GM18907 (cell line): ENCODE measurements around the gene NOXO1.
A peak's percentile ranks its signal among the peaks of the same experiment; 100 is the strongest.
"Not testable (repeated sequence)": the region's sequence is repeated elsewhere in the genome, so short reads cannot be mapped to it uniquely, and the experiment has no call there.

Experiments
- ATAC-seq: cut with Tn5 transposase; IDR thresholded peaks from one replicate; pipeline ENCODE4 v1.9.1; 2021; ENCODE audit warnings: mild to moderate bottlenecking, moderate library complexity; ENCODE audit not compliant: unreplicated experiment

NOXO1 gene

GRCh38 chr16:1942810-1943726 lies 38.2 kb downstream of the NOXO1 start, which contains the start of gene MSRB1:
Gene MSRB1 (minus strand): TSS chr16:1943199. CDS start chr16:1943156, 43 bp downstream.
- ATAC-seq, result peak; percentile 87

DNA sequence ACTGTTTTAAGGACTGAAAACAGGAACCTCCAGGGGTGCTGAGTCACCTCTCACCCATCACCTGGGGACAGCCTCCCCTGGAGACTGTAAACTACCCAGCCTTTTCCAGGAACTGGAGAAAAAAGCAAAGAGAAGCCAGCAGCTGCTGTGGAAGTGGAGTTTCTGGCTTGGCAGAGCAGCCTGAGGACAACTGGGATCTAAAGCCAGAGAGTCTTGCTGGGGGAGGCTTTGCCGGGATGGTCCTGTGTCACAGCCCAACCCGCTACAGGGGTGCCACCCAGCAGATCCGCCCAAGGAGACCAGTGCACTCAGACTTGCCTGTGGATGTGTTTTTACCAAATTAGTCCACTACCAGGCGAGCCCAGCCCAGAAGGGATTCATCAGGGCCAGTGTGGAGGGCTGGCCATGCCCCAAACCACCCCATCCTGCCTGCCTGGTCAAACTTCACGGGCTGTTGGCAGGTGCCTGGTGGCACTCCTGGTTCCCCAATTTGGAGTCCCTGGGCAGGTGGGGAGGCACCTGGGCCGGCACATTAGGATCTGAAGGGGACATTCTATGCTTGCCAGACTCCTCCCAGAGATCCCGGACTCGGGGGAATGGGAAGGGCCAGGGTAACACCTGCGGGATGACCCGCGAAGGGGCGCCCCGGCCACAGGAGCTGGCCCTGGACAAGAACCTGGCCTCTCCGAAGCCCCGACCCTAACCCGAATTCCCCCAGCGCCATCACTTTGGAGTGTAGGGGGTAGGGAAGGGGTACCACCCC lies 39.0 kb downstream of the NOXO1 start:
- ATAC-seq, result no peak

- no peak for ATAC-seq
Measured at GRCh38 chr16:1941162-1942046, 39.9 kb downstream of the NOXO1 start.

DNA sequence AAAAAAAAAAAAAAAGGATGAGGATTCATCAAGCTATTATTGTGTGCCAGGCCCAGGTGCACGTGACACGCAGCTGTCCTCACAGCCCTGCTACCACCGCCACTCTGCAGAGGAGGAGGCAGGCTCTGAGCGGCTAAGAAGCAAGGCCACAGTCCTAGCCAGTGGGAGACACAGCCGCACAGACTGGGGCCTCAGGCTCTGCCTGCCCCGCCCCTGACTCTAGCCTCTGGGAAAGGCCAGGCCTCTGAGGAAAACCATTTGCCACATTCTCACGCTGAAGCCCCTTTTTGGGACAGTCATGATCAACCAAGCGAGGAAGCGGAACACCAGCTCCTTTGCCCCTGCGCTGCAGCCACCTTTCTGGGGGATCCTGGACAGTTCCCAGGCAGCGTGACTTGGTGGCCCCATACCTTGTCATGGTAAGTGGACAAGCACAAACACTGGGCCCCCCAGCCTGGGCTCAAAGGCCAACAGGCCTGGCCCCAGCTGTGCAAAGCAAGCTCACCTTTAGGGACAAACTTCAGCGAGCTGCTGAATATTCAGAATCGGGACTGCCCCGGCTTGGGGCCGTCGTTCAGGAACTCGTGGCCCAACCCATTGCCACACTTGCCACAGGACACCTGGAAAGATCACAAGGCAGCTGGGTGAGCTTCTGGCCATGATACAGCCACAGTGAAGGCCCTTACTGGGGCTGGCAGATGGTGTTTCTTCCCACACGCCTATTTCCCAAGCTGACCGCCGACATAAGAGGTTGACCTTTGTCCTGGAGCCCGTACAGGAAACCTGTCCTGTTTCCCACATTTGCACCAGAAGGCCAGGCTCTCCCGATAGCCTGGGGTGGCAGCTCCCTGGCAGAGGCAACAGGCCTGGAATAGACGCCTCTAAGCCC lies 40.8 kb downstream of the NOXO1 start:
- no peak for ATAC-seq

- not testable (repeated sequence) for ATAC-seq
Measured at GRCh38 chr16:1939833-1940232, 41.4 kb downstream of the NOXO1 start.

GRCh38 chr16:1938910-1939309 lies 42.4 kb downstream of the NOXO1 start:
- ATAC-seq, result no peak

GRCh38 chr16:1938316-1938715 lies 43.0 kb downstream of the NOXO1 start:
- ATAC-seq, result no peak

DNA sequence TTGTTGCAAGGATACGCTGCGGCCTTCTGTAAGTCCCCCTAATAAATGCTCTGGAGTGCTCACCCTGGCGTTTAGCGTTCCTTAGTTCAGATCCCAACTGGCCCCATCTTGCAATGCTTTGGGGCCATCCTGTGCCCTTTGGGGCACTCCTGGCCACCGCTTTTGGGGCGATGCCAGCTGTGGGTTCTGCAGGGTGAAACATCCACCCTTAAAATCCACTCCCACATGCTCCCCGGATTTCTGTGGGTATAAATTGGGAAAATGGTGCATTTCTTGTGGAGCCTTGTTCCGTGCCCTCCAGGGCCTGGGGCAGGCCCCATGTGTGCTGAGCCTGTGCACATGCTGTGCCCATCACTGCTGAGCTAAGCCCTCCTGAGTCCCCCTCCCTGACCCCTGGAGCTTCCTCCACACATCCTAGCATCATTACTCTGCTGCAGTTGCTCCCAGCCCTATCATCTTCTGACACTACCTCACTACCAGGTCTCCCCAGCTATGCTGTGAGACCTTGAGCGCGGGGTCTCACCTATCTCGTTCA lies 44.3 kb downstream of the NOXO1 start:
- no peak for ATAC-seq

DNA sequence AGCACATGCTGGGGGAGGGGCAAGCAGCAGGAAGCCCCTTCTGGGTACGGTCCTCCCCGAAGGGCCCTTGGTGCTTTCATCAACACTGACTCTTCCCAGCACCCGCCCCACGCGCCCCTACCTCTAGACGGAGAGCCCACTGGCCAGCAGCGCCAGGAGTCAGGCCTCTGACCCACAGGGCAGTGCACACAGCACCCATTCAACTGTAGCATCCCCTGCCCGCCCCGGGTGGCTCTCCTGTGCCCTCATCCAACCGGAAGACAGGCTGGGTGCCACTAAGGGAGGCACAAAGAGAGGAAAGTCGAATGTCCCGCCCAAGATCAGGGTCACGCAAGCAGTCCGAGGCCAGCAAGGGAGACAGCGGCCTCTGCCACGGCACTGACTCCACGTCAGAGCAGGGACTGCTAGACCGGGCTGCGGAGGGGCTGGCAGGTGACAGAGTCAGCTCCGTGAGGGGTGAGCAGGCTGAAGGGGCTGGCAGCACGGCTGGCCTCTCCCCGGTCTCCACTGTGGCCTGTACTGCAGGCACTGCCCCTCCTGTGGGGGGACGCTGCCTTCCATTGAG lies 48.1 kb downstream of the NOXO1 start:
- no peak for ATAC-seq

DNA sequence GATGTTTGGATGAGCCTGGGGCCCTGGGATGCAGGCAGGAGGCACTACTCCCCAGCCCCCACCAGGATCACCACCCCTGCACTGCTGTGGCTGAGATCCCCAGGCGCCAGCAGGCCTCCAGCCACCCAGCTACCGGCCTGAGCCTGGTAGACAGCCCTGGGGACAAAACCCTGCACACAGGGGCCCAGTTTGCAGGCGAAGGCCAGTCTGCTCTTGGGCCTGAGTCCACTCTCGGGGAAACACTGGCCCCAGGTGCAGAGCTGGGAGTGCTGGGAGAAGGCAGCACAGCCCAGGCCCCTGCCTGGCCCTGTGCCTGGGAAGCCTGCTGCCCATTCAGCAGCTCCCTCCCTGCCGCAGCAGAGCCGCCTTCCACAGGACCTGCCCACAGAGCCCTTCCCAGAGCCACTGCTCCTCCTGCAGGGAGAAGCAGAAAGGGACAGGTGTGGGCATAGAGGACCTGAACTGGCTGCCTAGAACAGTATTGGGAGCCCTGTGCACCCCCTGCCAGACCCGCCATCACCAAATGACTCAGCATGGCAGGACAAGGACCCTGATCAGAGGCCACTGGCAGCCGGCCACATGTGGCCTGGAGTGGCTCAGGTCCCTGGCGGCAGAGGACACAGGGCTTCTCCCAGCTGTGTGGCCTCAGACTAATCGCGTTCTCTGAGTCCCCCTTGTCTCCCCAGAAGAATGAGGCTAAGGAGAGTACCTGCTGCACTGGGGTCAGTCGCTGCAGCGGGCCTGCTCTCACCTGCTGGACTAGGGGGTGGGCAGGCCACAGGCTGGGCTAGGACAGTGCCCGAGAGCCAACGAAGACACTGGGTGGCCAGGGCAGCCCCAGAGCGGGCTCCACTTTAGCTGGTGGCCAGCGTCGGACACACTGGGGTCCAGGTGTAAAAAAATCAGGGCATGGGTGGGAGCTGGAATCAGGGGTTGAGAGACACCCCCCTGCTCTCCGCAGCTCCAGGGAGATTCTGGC lies 48.9 kb downstream of the NOXO1 start:
- no peak for ATAC-seq

GRCh38 chr16:1930338-1930720 lies 50.9 kb downstream of the NOXO1 start:
- no peak for ATAC-seq

DNA sequence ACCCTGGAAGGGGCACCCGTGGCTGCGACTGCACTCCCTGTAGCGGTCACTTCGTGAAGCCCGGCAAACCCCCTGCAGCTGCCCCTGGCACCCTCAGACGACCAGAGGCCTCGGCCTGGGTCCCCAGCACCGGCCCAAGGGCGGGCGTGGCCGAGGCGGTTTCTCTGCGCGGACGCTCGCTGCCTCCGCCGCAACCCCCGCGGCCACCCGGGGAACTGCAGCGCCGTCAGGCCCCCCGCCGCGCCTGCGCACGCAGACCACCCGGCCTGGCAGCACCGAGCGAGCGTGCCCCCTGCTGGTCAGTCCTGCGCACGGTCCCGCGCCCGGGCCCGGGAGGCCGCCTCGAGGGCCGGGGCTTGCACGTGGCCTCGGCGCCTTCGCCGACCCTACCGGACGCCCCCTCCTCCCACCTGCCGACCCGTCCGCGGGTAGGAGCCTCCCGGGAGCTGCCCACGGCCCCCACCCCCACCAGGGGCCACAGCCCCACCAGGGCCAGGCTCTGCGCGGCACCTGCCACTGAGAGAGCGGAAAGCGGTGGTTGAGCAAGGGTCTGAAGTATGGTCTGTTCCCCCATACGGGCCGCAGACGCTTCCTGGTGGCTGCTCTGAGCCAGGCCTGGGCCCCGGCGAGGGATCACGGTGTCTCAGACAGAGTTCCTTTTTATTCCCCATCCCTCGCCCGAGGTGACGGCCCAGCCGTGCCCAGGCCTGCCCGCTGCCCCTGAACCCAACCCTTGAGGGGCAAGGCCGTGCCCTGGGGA lies 51.5 kb downstream of the NOXO1 start:
- peak; percentile 80 for ATAC-seq

DNA sequence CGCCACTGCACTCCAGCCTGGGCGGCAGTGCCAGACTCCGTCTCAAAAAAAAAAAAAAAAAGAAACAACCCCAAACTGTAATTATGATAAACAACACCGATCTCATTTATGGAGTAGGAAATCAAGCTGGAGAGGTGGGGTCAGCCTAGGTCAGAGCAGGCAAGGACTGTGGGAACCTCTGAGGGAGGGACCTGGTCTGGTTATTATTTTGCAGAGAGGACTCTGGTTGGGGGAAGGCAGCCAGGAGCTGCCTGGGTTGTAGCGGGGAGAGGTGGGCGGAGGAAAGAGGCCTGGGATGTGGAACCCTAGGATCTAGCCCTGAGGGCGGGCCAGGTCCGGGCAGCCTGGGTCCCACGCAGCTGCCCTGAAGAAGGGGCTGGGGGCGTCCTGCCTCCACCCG lies 52.2 kb downstream of the NOXO1 start:
- peak; percentile 14 for ATAC-seq
